Measurements from ENCODE around the gene RUNX1. TPM values are rescaled to one million over a fixed set of nuclear protein-coding genes. Genes with fewer than 3 reads are reported as not detected.

RUNX1 gene
- total and polyA plus RNA-seq, 2 of the 13 experiments (the other 11 are each of a cell fraction or from before 2014, with no cell fraction given): 5.4 to 6.4 TPM

DNA sequence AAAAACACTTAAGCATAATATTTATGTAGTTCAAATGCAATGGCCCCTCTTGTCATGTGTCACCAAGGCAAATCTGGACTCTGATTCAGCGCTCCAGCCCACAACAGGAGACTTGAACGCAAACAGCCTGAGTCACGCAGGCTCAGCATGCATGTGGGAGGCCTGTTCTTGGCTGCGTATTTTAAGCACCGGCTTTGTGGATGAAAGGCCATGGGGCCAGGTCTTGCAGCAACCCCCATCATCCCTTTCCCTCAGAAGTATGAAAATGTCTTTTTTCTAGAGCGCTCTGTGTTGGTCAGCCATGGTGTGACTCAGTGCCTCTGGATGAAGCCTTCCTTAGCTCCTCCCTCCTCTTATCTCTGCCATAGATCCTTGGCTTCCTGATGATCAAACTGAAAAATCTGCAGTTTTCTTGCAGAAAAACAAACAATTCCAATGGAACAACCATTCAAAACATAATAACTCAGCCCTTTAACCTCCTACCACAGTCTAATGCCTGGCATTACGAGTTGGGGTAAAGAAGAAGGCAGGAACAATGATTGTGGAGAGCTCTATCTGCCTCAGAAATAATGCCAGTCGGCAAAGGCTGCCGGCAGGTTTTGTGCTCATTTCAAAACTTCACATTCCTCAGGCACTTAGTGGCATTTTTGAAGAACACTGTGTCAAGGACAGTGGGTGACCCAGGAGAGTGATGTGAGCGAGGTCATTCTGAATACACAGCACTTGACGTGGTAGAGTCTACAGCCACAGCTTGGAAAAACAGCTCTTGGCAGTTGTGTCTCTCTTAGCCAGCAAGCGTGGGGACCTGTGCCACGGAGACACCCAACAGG is 212.8 kb downstream of the RUNX1 start (continued):
- peak; percentile 69; the same call in 1 of the 2 replicates for TF ChIP-seq MLXIP (CRISPR knock-in tag; IDR thresholded peaks at IDR 0.05; ENCODE audit: borderline replicate concordance)
- TF ChIP-seq, protein P1, sequence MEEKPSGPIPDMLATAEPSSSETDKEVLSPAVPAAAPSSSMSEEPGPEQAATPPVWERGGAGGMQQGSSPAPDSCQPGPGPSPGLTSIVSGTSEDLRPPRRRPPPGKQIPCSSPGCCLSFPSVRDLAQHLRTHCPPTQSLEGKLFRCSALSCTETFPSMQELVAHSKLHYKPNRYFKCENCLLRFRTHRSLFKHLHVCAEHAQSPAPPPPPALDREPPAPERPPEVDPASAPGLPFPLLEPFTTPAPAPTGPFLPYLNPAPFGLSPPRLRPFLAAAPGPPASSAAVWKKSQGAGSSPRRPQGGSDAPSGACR (CRISPR knock-in tag; IDR thresholded peaks at IDR 0.05): no peak
- TF ChIP-seq HNRNPK (IDR thresholded peaks at IDR 0.05; ENCODE audit: low read depth, low read length, poor library complexity, severe bottlenecking): no peak
- TF ChIP-seq ELF4 (CRISPR knock-in tag; IDR thresholded peaks at IDR 0.05; ENCODE audit: borderline replicate concordance): no peak
- TF ChIP-seq CAMTA2 (CRISPR knock-in tag; IDR thresholded peaks at IDR 0.05; ENCODE audit: borderline replicate concordance): no peak
- TF ChIP-seq ARID3A (IDR thresholded peaks at IDR 0.05; ENCODE audit: low read depth, low read length): peak; percentile 22; the same call in 1 of the 2 replicates
- no peak for TF ChIP-seq RFX3 (CRISPR knock-in tag; IDR thresholded peaks at IDR 0.05)
- no peak for TF ChIP-seq EZH2 (conservative IDR thresholded peaks at IDR 0.05; ENCODE audit: low read depth, low read length)
- TF ChIP-seq CEBPG (CRISPR knock-in tag; IDR thresholded peaks at IDR 0.05): peak; percentile 28
- TF ChIP-seq MLLT10 (CRISPR knock-in tag; IDR thresholded peaks at IDR 0.05): no peak
- no peak for TF ChIP-seq ZKSCAN1 (IDR thresholded peaks at IDR 0.05; ENCODE audit: low read length)
- no peak for TF ChIP-seq MAF1 (CRISPR knock-in tag; IDR thresholded peaks at IDR 0.05; ENCODE audit: borderline replicate concordance)
- 0 out of 2 replicates have a peak, but pooled peaks have one; percentile 43 for TF ChIP-seq MIXL1 (CRISPR knock-in tag; IDR thresholded peaks at IDR 0.05)
- no peak for TF ChIP-seq ZNF691 (CRISPR knock-in tag; IDR thresholded peaks at IDR 0.05; ENCODE audit: borderline replicate concordance, low read depth)
- TF ChIP-seq SAFB2 (CRISPR knock-in tag; IDR thresholded peaks at IDR 0.05; ENCODE audit: borderline replicate concordance, low read depth): no peak
- TF ChIP-seq, protein P2, sequence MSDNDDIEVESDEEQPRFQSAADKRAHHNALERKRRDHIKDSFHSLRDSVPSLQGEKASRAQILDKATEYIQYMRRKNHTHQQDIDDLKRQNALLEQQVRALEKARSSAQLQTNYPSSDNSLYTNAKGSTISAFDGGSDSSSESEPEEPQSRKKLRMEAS (IDR thresholded peaks at IDR 0.05): peak; percentile 68; the same call in 1 of the 2 replicates
- TF ChIP-seq MLX (CRISPR knock-in tag; IDR thresholded peaks at IDR 0.05): peak; percentile 97
- no peak for TF ChIP-seq DMTF1 (CRISPR knock-in tag; IDR thresholded peaks at IDR 0.05)
- TF ChIP-seq SCMH1 (CRISPR knock-in tag; IDR thresholded peaks at IDR 0.05; ENCODE audit: borderline replicate concordance): no peak

Measured in HepG2 (cell line).